HT-29 (cell line): ENCODE measurements around the gene CPT1C. TPM values are rescaled to one million over a fixed set of nuclear protein-coding genes. Genes with fewer than 3 reads are reported as not detected.

ENCODE experiments used
- DNase-seq: peaks from one replicate; pipeline ENCODE4 v3.0.0-alpha.2; 2015; ENCODE audit warnings: low spot score
- total RNA-seq: library from RNA; depleted of rRNA; stranded (reverse); fragments of >200 nt; shearing (Covaris generic); gene quantifications from 2 replicates; pipeline ENCODE4 v1.2.3, GENCODE V29; 2014

The CPT1C gene
- total RNA-seq, 1 experiment from 2014 or later, result 1.4 TPM

GRCh38 chr19:49681830-49682229, 9.1 kb upstream of the CPT1C start:
- DNase-seq, result no peak

- no peak for DNase-seq
Observed at GRCh38 chr19:49682274-49682673, 8.6 kb upstream of the CPT1C start.

- DNase-seq, result no peak
Observed at GRCh38 chr19:49683814-49684250, 7.1 kb upstream of the CPT1C start.

GRCh38 chr19:49684251-49684982, 6.5 kb upstream of the CPT1C start:
- peak; percentile 48 for DNase-seq

- DNase-seq, result no peak
Observed at GRCh38 chr19:49684983-49685553, 5.8 kb upstream of the CPT1C start.

GRCh38 chr19:49685845-49686332, 5.0 kb upstream of the CPT1C start:
- no peak for DNase-seq

- no peak for DNase-seq
Observed at GRCh38 chr19:49686503-49687088, 4.3 kb upstream of the CPT1C start.

GRCh38 chr19:49687150-49687549, 3.8 kb upstream of the CPT1C start:
- DNase-seq, result no peak

GRCh38 chr19:49687566-49688316, 3.2 kb upstream of the CPT1C start:
- no peak for DNase-seq

GRCh38 chr19:49688531-49689132, 2.3 kb upstream of the CPT1C start:
- DNase-seq, result peak; percentile 28

GRCh38 chr19:49689133-49690078, 1.5 kb upstream of the CPT1C start, which contains the start of gene ADM5:
Gene ADM5 (plus strand): TSS chr19:49689594. CDS start chr19:49689838, 244 bp downstream.
- DNase-seq, result peak; percentile 90

- DNase-seq, result no peak
Observed at GRCh38 chr19:49690079-49690655, 749 bp upstream of the CPT1C start.

GRCh38 chr19:49691243-49692146, 579 bp downstream of the CPT1C start:
- DNase-seq, result no peak

GRCh38 chr19:49692147-49692506, 1.2 kb downstream of the CPT1C start:
- DNase-seq, result no peak

- DNase-seq, result no peak
Observed at GRCh38 chr19:49696115-49696514, 5.2 kb downstream of the CPT1C start.

- DNase-seq, result no peak
Observed at GRCh38 chr19:49696865-49697264, 5.9 kb downstream of the CPT1C start.

- DNase-seq, result no peak
Observed at GRCh38 chr19:49699364-49699763, 8.4 kb downstream of the CPT1C start.

GRCh38 chr19:49700563-49700962, 9.6 kb downstream of the CPT1C start:
- DNase-seq, result no peak

- no peak for DNase-seq
Observed at GRCh38 chr19:49701271-49701786, 10.4 kb downstream of the CPT1C start.
